Endothelial cell of umbilical vein (primary cell): Measurements from ENCODE around the gene WNT16. TPM values are rescaled to one million over a fixed set of nuclear protein-coding genes. Genes with fewer than 3 reads are reported as not detected.

Source experiments
- BruUV-seq: library from RNA; stranded (reverse); fragments of 400-500 nt; replicated peaks from 2 replicates; lab custom pipeline; 2021; lab: Mats Ljungman, UMichigan
- CTCF ChIA-PET: fragments of 300-600, 350-600 bp; sonication (Branson Sonifier 250); formaldehyde crosslinking; loops from one replicate; lab custom pipeline; 2021; ENCODE audit warnings: antibody characterized with exemption, inconsistent platforms; lab: Charles Lee
- POLR2A ChIA-PET: fragments of 300-600, 350-600 bp; sonication (Branson Sonifier 250); formaldehyde crosslinking; loops from one replicate; lab custom pipeline; 2021; ENCODE audit warnings: antibody characterized with exemption, inconsistent platforms; lab: Charles Lee
- DNase-seq: peaks from one replicate; pipeline ENCODE4 v3.0.0-alpha.2; 2011; ENCODE audit warnings: low read depth, low spot score
- FAIRE-seq: peaks from 2 replicates; lab custom pipeline; 2011; peaks lifted over from hg19 to GRCh38; lab: Jason Lieb, UNC
- H2AFZ ChIP-seq: 2 replicates; pipeline ENCODE4 v1.6.0; 2012; ENCODE audit warnings: low read depth, low read length, control low read depth, inconsistent platforms
- H3K27ac ChIP-seq: 2 replicates; pipeline ENCODE4 v1.5.1; 2011; ENCODE audit warnings: low read depth, mild to moderate bottlenecking, control low read depth, low read length, moderate library complexity; ENCODE audit not compliant: insufficient read depth
- H3K27me3 ChIP-seq, 2 experiments: 2 replicates each; pipeline versions ENCODE4 v1.6.0 to v1.6.1; 2011; ENCODE audit warnings: low read length in 2 of 2, mixed read lengths in 1 of 2; ENCODE audit not compliant: control insufficient read depth in 2 of 2, insufficient read depth in 2 of 2
- H3K36me3 ChIP-seq, 2 experiments: 2 replicates in 1 of 2; 3 replicates in 1 of 2; pipeline ENCODE4 v1.5.1; 2011; ENCODE audit warnings: low read length in 2 of 2, mild to moderate bottlenecking in 1 of 2, moderate library complexity in 1 of 2; ENCODE audit not compliant: control insufficient read depth in 2 of 2, insufficient read depth in 2 of 2; ENCODE audit errors: extremely low read depth in 1 of 2
- H3K4me1 ChIP-seq: 3 replicates; pipeline ENCODE4 v1.5.1; 2011; ENCODE audit warnings: mild to moderate bottlenecking, low read length; ENCODE audit not compliant: control insufficient read depth, insufficient read depth; ENCODE audit errors: extremely low read depth
- H3K4me2 ChIP-seq: 2 replicates; pipeline ENCODE4 v1.6.1; 2011; ENCODE audit warnings: low read length, control low read depth, mixed read lengths; ENCODE audit not compliant: insufficient read depth
- H3K4me3 ChIP-seq, 3 experiments: fragments of 200-600 bp in 1 of 3; sonication (generic), shearing (Covaris generic) in 1 of 3; replicated peaks in 1 of 3; 2 replicates each; pipeline ENCODE4 v1.5.1; 2011 to 2016; ENCODE audit warnings: control low read depth in 3 of 3, low read length in 3 of 3, mild to moderate bottlenecking in 2 of 3, inconsistent platforms in 1 of 3, low read depth in 1 of 3, moderate library complexity in 1 of 3; ENCODE audit not compliant: insufficient read depth in 1 of 3
- H3K79me2 ChIP-seq: 2 replicates; pipeline ENCODE4 v1.6.0; 2012; ENCODE audit warnings: low read length, inconsistent platforms; ENCODE audit not compliant: control insufficient read depth, insufficient read depth
- H3K9ac ChIP-seq: replicated peaks from 2 replicates; pipeline ENCODE3; 2011; ENCODE audit warnings: low read length, control low read depth; ENCODE audit not compliant: insufficient read depth; ENCODE audit errors: extremely low read depth
- H3K9me1 ChIP-seq: replicated peaks from 3 replicates; pipeline ENCODE4 v1.6.0; 2011; ENCODE audit warnings: mild to moderate bottlenecking, low read length; ENCODE audit not compliant: control insufficient read depth, insufficient read depth; ENCODE audit errors: extremely low read depth
- H3K9me3 ChIP-seq: replicated peaks from 2 replicates; pipeline ENCODE4 v1.5.1; 2012; ENCODE audit warnings: low read length, inconsistent platforms; ENCODE audit not compliant: control insufficient read depth, insufficient read depth
- H4K20me1 ChIP-seq: replicated peaks from 2 replicates; pipeline ENCODE3; 2011; ENCODE audit warnings: mild to moderate bottlenecking, low read length; ENCODE audit not compliant: control insufficient read depth, insufficient read depth; ENCODE audit errors: extremely low read depth
- CTCF ChIP-seq, 2 donors: IDR thresholded peaks; 1 replicate in 1 of 2; 2 replicates in 1 of 2; pipeline ENCODE4 v1.5.1; 2011; ENCODE audit warnings: low read length in 2 of 2, mild to moderate bottlenecking in 2 of 2, moderate library complexity in 2 of 2, control low read depth in 1 of 2, inconsistent platforms in 1 of 2, low read depth in 1 of 2; ENCODE audit not compliant: insufficient read depth in 1 of 2; ENCODE audit errors: extremely low read depth in 1 of 2
- EZH2 ChIP-seq: IDR thresholded peaks from 2 replicates; pipeline ENCODE4 v1.6.1; 2012; ENCODE audit warnings: borderline replicate concordance, low read depth, mild to moderate bottlenecking, moderate library complexity, low read length, inconsistent platforms; ENCODE audit not compliant: severe bottlenecking
- FOS ChIP-seq: IDR thresholded peaks from 2 replicates; pipeline ENCODE4 v1.6.1; 2011; ENCODE audit warnings: mild to moderate bottlenecking, low read length, moderate library complexity, borderline replicate concordance; ENCODE audit not compliant: insufficient read depth
- GATA2 ChIP-seq: IDR thresholded peaks from 2 replicates; pipeline ENCODE4 v1.7.0; 2011; ENCODE audit warnings: low read depth, mild to moderate bottlenecking, moderate library complexity, mixed read lengths, low read length; ENCODE audit not compliant: insufficient read length, insufficient read depth
- JUN ChIP-seq: IDR thresholded peaks from 2 replicates; pipeline ENCODE4 v1.6.1; 2011; ENCODE audit warnings: borderline replicate concordance, low read depth; ENCODE audit not compliant: insufficient read length, insufficient read depth
- MAX ChIP-seq: IDR thresholded peaks from 2 replicates; pipeline ENCODE4 v1.6.1; 2011; ENCODE audit not compliant: insufficient read depth, insufficient read length
- MYC ChIP-seq: IDR thresholded peaks from one replicate; pipeline ENCODE4 v1.6.1; 2011; ENCODE audit warnings: mild to moderate bottlenecking, low read depth, low read length
- POLR2A ChIP-seq: IDR thresholded peaks from 2 replicates; pipeline ENCODE4 v1.6.1; 2012; ENCODE audit warnings: low read depth, mild to moderate bottlenecking, control low read depth, low read length
- POLR2AphosphoS5 ChIP-seq: IDR thresholded peaks from 2 replicates; pipeline ENCODE4 v1.6.1; 2012; ENCODE audit warnings: low read depth, mild to moderate bottlenecking, control low read depth, low read length, moderate library complexity; ENCODE audit not compliant: insufficient read depth
- dilution Hi-C: fragments of 300-500 bp; cut with MboI; formaldehyde crosslinking; loops from one replicate; pipeline ENCODE4 v1.15.0; 2019; ENCODE audit warnings: low sequenced_read_pairs; ENCODE audit not compliant: extremely low pct_ligation_motif_present
- intact Hi-C: fragments of 100-400 bp; cut with micrococcal nuclease; formaldehyde crosslinking; loops from one replicate; pipeline ENCODE4 v1.10.0; 2022
- polyA plus RNA-seq, 4 experiments: library from polyadenylated mRNA; depleted of rRNA in 3 of 4; stranded (reverse) in 3 of 4; unstranded in 1 of 4; fragments of >200 nt; gene quantifications; 2 replicates each; pipeline versions ENCODE4 v1.2.1 to v1.2.3, GENCODE V29; 2011 to 2012; ENCODE audit warnings: missing spikeins in 1 of 4
- total RNA-seq: library from RNA; stranded (reverse); gene quantifications from 2 replicates; pipeline ENCODE4 v1.2.3, GENCODE V29; 2021

WNT16 gene
- total and polyA plus RNA-seq, 2 donors (not counting 3 experiments of a cell fraction or from before 2014, with no cell fraction given): not detected

GRCh38 chr7:121286742-121287734, 41.8 kb upstream of the WNT16 start:
- no peak overlapping the region for H3K4me3 ChIP-seq
- no peaks in the 10 kb centered on the region for H3K36me3 ChIP-seq
- no TSS peak for BruUV-seq
- no peaks in the 10 kb centered on the region for H3K4me1 ChIP-seq
- no peaks in the 10 kb centered on the region for H3K9me1 ChIP-seq
- DNase-seq (no peak), FAIRE-seq (no peak)
- no peak overlapping the region for H3K27ac ChIP-seq
- intact Hi-C loops (no loop called here), dilution Hi-C loops (no loop called here)
- TF ChIP-seq EZH2: no peak
- TF ChIP-seq CTCF (IDR thresholded peaks at IDR 0.05; ENCODE audit: extremely low read depth in 1 of 2, insufficient read depth in 1 of 2, low read depth in 1 of 2, low read length in 2 of 2): no peak
- no peak for TF ChIP-seq MYC
- TF ChIP-seq GATA2: no peak
- no peak for TF ChIP-seq POLR2AphosphoS5
- TF ChIP-seq POLR2A: no peak
- TF ChIP-seq MAX: no peak
- no peak for TF ChIP-seq JUN
- TF ChIP-seq FOS: no peak
- H3K79me2 ChIP-seq: no peaks in the 10 kb centered on the region
- ChIA-PET POLR2A (no interaction called here), CTCF (no interaction called here)
- H3K9me3 ChIP-seq: no peaks in the 10 kb centered on the region
- no peak overlapping the region for H3K4me2 ChIP-seq
- H3K9ac ChIP-seq: no peak overlapping the region
- no peaks in the 10 kb centered on the region for H3K27me3 ChIP-seq
- H4K20me1 ChIP-seq: no peaks in the 10 kb centered on the region
- H2AFZ ChIP-seq: no peak overlapping the region
